NT2/D1 (cell line): ENCODE measurements around the gene METTL16.

ENCODE experiments used
- SUZ12 ChIP-seq: IDR thresholded peaks from 2 replicates; pipeline ENCODE4 v1.6.1; 2011; ENCODE audit not compliant: insufficient read length, insufficient read depth; ENCODE audit errors: extremely low read depth
- YY1 ChIP-seq: IDR thresholded peaks from 2 replicates; pipeline ENCODE4 v1.6.1; 2011; ENCODE audit not compliant: insufficient read length, insufficient read depth
- ZNF274 ChIP-seq: IDR thresholded peaks from 2 replicates; pipeline ENCODE4 v1.6.1; 2011; ENCODE audit warnings: mild to moderate bottlenecking, low read depth, low read length

- no peak for TF ChIP-seq ZNF274
- TF ChIP-seq SUZ12, result no peak
- TF ChIP-seq YY1, result no peak
Measured at GRCh38 chr17:2399572-2400473, 111.9 kb downstream of the METTL16 start.
